Lower leg skin (tissue), 3 donors: ENCODE data around the gene MAP1LC3A.

ENCODE experiments used
- POLR2A ChIP-seq, 2 donors: fragments of 450-650 bp; IDR thresholded peaks; one replicate each; pipeline ENCODE4 v1.6.1; 2016 to 2017; ENCODE audit warnings: antibody characterized with exemption in 2 of 2, mild to moderate bottlenecking in 1 of 2, moderate library complexity in 1 of 2
- TF ChIP-seq, protein P1 (sequence below), 3 donors: fragments of 450-650 bp; IDR thresholded peaks; one replicate each; pipeline ENCODE4 v1.5.1; 2016; ENCODE audit warnings: antibody characterized with exemption in 3 of 3, mild to moderate bottlenecking in 3 of 3, moderate library complexity in 2 of 3

DNA sequence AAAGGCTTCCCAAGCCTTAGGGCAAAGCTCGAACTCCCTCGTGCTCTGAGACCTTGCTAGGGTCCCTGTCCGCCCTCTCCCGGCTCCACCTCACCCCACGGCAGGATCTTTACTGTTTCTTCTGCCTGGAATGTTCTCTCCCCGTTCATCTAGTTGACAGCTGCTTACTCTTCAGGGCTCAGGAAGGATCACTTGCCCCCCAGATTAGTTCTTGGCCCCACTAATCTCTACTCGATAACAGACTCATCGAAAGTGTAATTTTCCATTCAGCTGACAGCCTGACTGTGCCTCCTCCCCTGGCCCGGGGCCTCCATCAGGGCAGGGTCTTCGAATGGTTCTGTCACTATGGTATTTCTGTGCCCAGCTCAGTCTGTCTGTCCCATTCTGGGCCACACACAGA lies 3.1 kb downstream of the MAP1LC3A start:
- TF ChIP-seq POLR2A (IDR thresholded peaks at IDR 0.05) = no peak
- TF ChIP-seq, protein P1, sequence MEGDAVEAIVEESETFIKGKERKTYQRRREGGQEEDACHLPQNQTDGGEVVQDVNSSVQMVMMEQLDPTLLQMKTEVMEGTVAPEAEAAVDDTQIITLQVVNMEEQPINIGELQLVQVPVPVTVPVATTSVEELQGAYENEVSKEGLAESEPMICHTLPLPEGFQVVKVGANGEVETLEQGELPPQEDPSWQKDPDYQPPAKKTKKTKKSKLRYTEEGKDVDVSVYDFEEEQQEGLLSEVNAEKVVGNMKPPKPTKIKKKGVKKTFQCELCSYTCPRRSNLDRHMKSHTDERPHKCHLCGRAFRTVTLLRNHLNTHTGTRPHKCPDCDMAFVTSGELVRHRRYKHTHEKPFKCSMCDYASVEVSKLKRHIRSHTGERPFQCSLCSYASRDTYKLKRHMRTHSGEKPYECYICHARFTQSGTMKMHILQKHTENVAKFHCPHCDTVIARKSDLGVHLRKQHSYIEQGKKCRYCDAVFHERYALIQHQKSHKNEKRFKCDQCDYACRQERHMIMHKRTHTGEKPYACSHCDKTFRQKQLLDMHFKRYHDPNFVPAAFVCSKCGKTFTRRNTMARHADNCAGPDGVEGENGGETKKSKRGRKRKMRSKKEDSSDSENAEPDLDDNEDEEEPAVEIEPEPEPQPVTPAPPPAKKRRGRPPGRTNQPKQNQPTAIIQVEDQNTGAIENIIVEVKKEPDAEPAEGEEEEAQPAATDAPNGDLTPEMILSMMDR (IDR thresholded peaks at IDR 0.05) = no peak
